DMS53 (cell line): Measurements from ENCODE around the gene REST.
"Not testable (repeated sequence)": the region's sequence is repeated elsewhere in the genome, so short reads cannot be mapped to it uniquely, and the experiment has no call there.

Experiments used
- DNase-seq: peaks from one replicate; lab custom pipeline; 2025; lab: John Stamatoyannopoulos, UW

Gene REST

GRCh38 chr4:56907489-56908205 lies at the start of gene REST:
REST (plus strand) TSS chr4:56907900; CDS start chr4:56910639, 2,739 bp downstream.
- peak; percentile 85 for DNase-seq

GRCh38 chr4:56859841-56860240 lies 47.9 kb upstream of the REST start:
- DNase-seq = no peak

- DNase-seq = no peak
These were observed 46.9 kb upstream of the REST start for GRCh38 chr4:56860781-56861180.

- DNase-seq = peak; percentile 5
These were observed 46.3 kb upstream of the REST start for GRCh38 chr4:56861360-56861759.

GRCh38 chr4:56863441-56864139 lies 44.1 kb upstream of the REST start:
- no peak for DNase-seq

GRCh38 chr4:56870946-56871345 lies 36.8 kb upstream of the REST start:
- no peak for DNase-seq

GRCh38 chr4:56871371-56871866 lies 36.3 kb upstream of the REST start:
- DNase-seq = no peak

GRCh38 chr4:56874166-56874565 lies 33.5 kb upstream of the REST start:
- DNase-seq = peak; percentile 47

- DNase-seq = no peak
These were observed 32.8 kb upstream of the REST start for GRCh38 chr4:56874923-56875322.

- no peak for DNase-seq
These were observed 31.4 kb upstream of the REST start for GRCh38 chr4:56876264-56876663.

- no peak for DNase-seq
These were observed 27.7 kb upstream of the REST start for GRCh38 chr4:56879996-56880395.

- no peak for DNase-seq
These were observed 27.1 kb upstream of the REST start for GRCh38 chr4:56880572-56880971.

- not testable (repeated sequence) for DNase-seq
These were observed 23.2 kb upstream of the REST start for GRCh38 chr4:56884511-56884910.

- no peak for DNase-seq
These were observed 15.0 kb upstream of the REST start for GRCh38 chr4:56892691-56893090.

- not testable (repeated sequence) for DNase-seq
These were observed 9.9 kb upstream of the REST start for GRCh38 chr4:56897842-56898241.

- not testable (repeated sequence) for DNase-seq
These were observed 7.5 kb upstream of the REST start for GRCh38 chr4:56900186-56900585.

GRCh38 chr4:56902703-56903102 lies 5.0 kb upstream of the REST start:
- DNase-seq = no peak

- no peak for DNase-seq
These were observed 1.9 kb upstream of the REST start for GRCh38 chr4:56905796-56906195.

- DNase-seq = peak; percentile 35
These were observed 959 bp upstream of the REST start for GRCh38 chr4:56906489-56907393.

GRCh38 chr4:56908206-56909085 lies 746 bp downstream of the REST start:
- DNase-seq = peak; percentile 63
